D721Med (cell line): ENCODE results near the gene DYSF.

Source experiments
- DNase-seq: peaks from one replicate; pipeline ENCODE4 v3.0.0; 2011; ENCODE audit warnings: low spot score; ENCODE audit not compliant: insufficient read length
- FAIRE-seq: peaks from 2 replicates; lab custom pipeline; 2011; peaks lifted over from hg19 to GRCh38; lab: Jason Lieb, UNC
- CTCF ChIP-seq: IDR thresholded peaks from 2 replicates; pipeline ENCODE4 v1.5.1; 2012; ENCODE audit warnings: mild to moderate bottlenecking, control low read depth; ENCODE audit not compliant: insufficient read depth; ENCODE audit errors: missing control alignments

The DYSF gene

GRCh38 chr2:71502941-71503738, 49.8 kb downstream of the DYSF start:
- no peak for FAIRE-seq

GRCh38 chr2:71503837-71504236, 50.5 kb downstream of the DYSF start:
- FAIRE-seq (no peak), DNase-seq (no peak)
- no peak for TF ChIP-seq CTCF

More at GRCh38 chr2:71502941-71503738, 49.8 kb downstream of the DYSF start:
- no peak for TF ChIP-seq CTCF
- no peak for DNase-seq

DNA sequence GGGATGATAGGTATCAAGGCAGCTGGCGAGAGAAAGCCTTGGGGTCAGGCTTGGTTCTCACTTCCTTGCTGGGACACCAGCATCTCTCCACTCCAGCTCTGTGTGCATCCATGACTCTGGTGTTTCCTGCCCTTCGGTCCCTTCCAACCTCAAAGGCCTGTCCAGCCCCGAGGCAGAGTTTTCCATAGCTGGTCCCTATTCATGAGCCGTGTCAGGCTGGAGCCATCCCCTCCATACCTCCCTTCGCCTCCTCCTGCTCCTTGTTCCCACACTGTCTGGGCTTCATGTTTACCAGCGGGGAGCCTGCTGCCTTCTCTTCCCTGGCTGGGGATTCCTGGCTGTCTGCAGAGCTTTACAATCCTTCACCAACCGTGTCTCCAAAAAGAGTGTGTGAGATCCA, 51.2 kb downstream of the DYSF start:
- TF ChIP-seq CTCF, result no peak
- no peak for DNase-seq
- FAIRE-seq, result no peak

DNA sequence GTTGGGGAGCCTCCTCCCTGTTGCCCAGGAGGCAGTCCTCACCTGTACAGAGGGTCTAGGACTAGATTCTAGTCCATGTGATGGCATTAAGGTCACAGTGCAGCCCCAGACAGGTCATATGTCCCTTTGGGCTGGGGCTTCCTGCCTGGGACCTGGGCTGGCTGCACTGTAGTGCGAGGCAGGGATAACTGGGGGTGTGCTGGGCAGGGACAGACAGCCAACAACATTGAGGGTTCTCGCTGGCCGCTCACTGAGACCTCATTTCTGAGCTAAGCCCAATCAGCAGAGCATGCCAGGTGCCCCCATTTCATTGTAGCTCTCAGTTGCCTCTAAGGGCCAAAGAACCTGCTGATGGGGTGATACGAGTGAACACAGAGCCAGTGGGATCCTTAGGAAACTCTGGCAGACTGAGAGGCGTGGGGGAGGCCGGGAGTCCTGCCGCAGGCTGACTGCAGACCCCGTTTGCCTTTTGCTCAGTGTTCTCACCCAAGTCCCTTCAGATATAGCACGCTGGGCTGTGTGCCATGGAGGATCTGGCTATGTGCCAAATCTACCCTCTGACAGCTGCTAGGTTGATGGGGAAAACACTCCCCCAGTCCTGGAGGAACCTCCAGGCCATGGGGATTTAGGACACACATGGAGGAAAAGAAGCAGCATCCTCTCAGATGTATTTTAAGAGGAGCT, 51.9 kb downstream of the DYSF start:
- no peak for TF ChIP-seq CTCF
- DNase-seq (no peak), FAIRE-seq (no peak)

DNA sequence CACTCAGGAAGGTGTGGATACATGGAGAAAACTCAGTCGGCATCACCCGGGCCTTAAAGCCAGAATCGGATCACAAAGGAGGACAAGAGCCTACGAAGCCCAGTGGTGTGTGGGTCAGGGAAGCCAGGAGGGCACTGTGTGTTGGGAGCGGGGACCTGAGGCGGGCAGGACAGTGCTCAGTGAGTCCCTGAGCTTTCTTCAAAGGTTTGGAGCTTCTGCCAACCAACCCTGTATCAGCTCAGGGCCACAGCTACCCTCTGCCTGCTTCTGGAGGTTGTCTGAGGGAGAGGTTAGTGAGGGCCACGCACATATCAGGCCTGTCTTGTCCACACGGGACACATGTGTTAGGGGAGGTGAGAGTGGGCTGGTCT, 52.4 kb downstream of the DYSF start:
- no peak for TF ChIP-seq CTCF
- FAIRE-seq, result no peak
- no peak for DNase-seq

DNA sequence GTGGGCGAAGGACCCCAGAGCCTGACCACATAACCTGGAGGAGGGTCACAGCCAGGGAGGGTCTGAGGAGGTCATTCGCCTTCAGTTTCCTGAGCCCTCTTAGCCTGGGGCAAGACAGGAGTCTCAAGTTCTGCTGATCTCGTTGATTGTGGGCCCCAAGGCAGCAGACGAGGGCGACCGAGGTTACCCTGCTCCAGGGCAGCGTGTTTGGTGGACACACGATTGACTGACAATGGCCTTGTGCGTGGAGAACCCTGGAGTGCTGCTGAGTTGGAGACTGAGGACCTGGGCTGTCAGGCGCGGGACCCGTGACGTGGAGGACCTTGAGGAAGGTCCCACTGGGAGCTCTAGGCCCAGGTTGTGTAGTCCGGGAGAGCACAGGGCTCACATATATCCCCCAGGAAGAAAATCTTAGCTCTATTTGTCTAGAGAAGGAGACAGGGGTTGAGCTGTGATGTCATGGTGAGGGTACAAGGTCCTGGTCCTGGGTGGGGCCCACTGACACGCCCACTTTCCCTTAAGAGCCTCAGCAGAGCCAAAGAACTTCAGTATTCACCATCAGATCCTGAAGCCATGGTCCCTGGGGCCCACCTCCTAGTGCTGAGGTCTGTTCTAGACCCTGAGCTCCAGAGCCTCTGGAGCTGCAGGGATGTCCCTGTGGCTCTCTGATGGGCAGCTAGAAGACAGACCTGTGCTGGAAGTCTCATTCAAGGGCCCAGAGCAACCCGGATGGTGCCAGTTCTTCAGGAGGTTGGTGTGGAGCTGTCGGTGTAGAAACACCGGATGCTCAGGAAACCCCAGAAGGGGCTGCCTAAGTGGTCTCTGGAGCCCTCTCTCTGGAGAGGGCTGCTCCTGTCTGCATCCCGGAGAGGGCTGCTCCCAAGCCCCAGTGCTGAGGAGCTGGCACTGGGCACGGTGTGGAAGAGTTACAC, 53.1 kb downstream of the DYSF start:
- no peak for FAIRE-seq

More for the DNA sequence above, 53.1 kb downstream of the DYSF start:
- DNase-seq, result no peak
- no peak for TF ChIP-seq CTCF
